ENCODE results near the gene ELL.
"Not testable (repeated sequence)": the region's sequence is repeated elsewhere in the genome, so short reads cannot be mapped to it uniquely, and the experiment has no call there.

The ELL gene

DNA sequence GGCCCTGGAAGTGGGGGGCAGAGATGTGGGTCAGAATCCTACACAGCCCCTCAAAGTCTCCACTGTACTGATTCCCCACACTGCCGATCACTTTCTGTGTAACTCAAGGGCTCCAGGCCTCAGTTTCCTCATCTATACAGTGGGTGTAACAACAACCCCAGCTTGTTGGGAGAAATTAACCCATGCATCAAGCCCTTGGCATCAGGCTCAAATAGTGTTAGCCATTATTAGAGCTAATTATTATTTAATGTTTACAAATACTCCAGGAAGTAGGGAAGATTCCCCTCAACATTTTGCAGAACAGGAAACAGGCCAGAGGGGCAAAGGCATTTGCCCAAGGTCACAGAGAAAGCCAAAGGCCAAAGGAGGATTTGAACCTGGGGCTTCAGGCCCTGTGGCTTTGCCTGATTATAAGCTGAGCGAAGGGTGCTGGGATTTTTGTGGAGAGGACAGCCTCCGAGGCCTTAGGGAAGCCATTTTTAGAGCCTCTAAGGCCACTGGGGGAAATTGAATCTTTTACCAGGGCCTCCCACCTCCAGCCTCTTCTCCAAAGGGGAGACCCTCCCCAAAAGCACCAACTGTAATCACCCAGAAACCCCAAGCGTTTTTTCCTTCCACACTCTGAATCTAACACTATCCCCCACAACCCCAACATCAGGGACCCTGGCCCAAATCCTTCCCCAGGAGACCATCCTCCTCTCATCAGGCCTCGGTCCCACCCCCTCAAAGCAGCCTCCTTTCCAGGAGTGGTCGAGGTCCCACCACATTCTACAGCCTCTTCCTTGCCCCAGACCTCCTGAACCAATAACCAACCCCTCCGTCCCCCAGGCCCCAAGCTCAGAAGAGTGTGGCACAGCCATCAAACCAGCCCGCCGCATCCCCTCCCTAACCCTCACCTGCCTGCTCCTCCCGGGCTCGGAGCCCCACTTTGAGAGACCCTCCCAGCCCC, 20.4 kb upstream of the ELL start:
- H3K36me3 ChIP-seq, result peaks cover 28% of the 10 kb centered on the region
- peak; percentile 25 for DNase-seq
- H3K27me3 ChIP-seq, result no peaks in the 10 kb centered on the region
- H3K4me1 ChIP-seq, result peaks cover 5% of the 10 kb centered on the region
- H3K9me3 ChIP-seq, result no peaks in the 10 kb centered on the region
- peak overlapping the region; percentile 61 for H3K4me3 ChIP-seq (ENCODE audit: low read depth, low read length)
- no peak for TF ChIP-seq CTCF (IDR thresholded peaks at IDR 0.05; ENCODE audit: low read depth, low read length)

- no peak overlapping the region for H3K4me3 ChIP-seq (ENCODE audit: low read depth, low read length)
- DNase-seq, result no peak
- TF ChIP-seq CTCF (IDR thresholded peaks at IDR 0.05; ENCODE audit: low read depth, low read length), result no peak
- H3K4me1 ChIP-seq, result peaks cover 5% of the 10 kb centered on the region
- H3K9me3 ChIP-seq, result no peaks in the 10 kb centered on the region
- peaks cover 33% of the 10 kb centered on the region for H3K36me3 ChIP-seq
- no peaks in the 10 kb centered on the region for H3K27me3 ChIP-seq
Measured at GRCh38 chr19:18541258-18541991, 19.6 kb upstream of the ELL start.

GRCh38 chr19:18540200-18540599, 18.3 kb upstream of the ELL start:
- H3K4me1 ChIP-seq; H3K9me3 ChIP-seq; H3K27me3 ChIP-seq; DNase-seq; H3K4me3 ChIP-seq (ENCODE audit: low read depth, low read length): not testable (repeated sequence)
- H3K36me3 ChIP-seq, result peaks cover 34% of the 10 kb centered on the region

DNA sequence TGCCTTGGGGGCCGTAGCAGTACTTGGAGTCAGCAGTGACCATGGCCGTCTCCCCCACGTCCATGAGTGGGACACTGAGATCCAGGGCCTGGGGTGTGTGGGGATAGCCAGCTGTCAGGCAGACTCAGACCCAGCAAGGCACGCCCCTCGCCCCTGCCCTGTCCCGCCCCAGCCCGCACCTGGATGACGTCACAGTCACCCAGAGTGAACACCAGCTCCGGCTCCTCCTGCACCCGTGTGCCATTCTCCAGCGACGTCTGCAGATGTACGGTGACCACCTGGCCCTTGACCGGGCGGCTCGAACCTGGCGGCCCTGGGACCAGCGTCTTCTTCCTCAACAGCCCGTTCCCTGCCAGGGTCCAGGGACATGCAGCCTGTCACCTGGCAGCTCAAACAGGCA, 17.5 kb upstream of the ELL start:
- no peak for TF ChIP-seq CTCF (IDR thresholded peaks at IDR 0.05; ENCODE audit: low read depth, low read length)
- no peak for DNase-seq
- Histone ChIP-seq H3K9me3 (no peaks in the 10 kb centered on the region), H3K36me3 (peaks cover 34% of the 10 kb centered on the region), H3K4me3 (ENCODE audit: low read depth, low read length) (no peak overlapping the region), H3K27me3 (no peaks in the 10 kb centered on the region), H3K4me1 (peaks cover 5% of the 10 kb centered on the region)

GRCh38 chr19:18538115-18538514, 16.2 kb upstream of the ELL start:
- no peak for DNase-seq
- Histone ChIP-seq H3K4me3 (ENCODE audit: low read depth, low read length) (no peak overlapping the region), H3K36me3 (peaks cover 35% of the 10 kb centered on the region), H3K9me3 (no peaks in the 10 kb centered on the region), H3K4me1 (no peaks in the 10 kb centered on the region), H3K27me3 (no peaks in the 10 kb centered on the region)
- no peak for TF ChIP-seq CTCF (IDR thresholded peaks at IDR 0.05; ENCODE audit: low read depth, low read length)

DNA sequence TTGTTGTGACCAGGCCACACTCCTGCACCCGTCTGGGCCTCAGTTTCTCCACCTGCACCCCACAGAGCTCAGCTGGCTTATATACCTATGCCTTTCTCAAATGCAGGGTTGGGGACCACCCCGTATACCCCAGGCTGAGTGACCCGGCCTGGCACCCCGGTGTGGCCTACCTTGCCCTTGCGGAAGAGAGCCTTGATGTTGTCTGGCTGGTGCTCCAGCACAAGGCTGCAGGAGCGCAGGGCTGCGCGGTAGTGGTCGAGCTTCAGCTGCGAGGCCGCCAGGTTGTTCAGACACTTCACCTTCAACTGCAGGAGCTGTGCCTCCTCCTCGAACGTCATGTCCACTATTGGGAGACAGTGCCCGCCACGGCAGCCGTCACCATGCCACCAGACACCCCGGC, 15.6 kb upstream of the ELL start:
- Histone ChIP-seq H3K4me1 (no peaks in the 10 kb centered on the region), H3K36me3 (peaks cover 41% of the 10 kb centered on the region), H3K27me3 (no peaks in the 10 kb centered on the region), H3K9me3 (no peaks in the 10 kb centered on the region), H3K4me3 (ENCODE audit: low read depth, low read length) (no peak overlapping the region)
- no peak for DNase-seq
- TF ChIP-seq CTCF (IDR thresholded peaks at IDR 0.05; ENCODE audit: low read depth, low read length), result no peak
